ENCODE measurements around the gene ZNF519.

The ZNF519 gene

DNA sequence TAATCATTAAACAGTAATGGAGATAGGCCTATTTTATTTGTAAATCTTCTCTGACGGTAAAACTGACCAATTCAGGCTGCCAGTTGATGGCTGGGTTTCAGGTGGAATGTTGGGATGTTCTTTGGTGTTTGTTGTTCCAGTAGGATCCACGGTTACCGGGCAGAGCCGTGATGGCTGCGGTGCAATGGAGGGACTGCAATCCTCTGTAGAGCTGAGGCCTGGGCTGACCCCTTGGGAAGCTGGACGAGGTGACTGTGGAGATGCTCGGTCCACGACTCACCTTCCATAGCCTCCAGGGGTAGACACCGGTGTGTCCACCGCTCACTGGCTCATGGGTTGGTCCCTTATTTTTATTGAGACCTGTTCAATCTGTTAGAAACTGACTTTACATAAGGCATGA, 42.5 kb downstream of the ZNF519 start:
- no peaks in the 10 kb centered on the region for H3F3A ChIP-seq (ENCODE audit: control insufficient read depth, insufficient read depth)
- H3K9me2 ChIP-seq (replicated peaks; ENCODE audit: control insufficient read depth, low read length), result no peaks in the 10 kb centered on the region
- no peak overlapping the region for H3K4me2 ChIP-seq (ENCODE audit: low read length)
- H3K4me1 ChIP-seq (ENCODE audit: control insufficient read depth, low read length), result no peaks in the 10 kb centered on the region
- no peak overlapping the region for H3K27ac ChIP-seq (ENCODE audit: low read depth, low read length)
- H3K27me3 ChIP-seq (ENCODE audit: control insufficient read depth, low read length), result no peaks in the 10 kb centered on the region
- no peaks in the 10 kb centered on the region for H3K36me3 ChIP-seq (ENCODE audit: control insufficient read depth, low read length)
- H3K9me3 ChIP-seq (ENCODE audit: control insufficient read depth, insufficient read depth, low read length), result no peaks in the 10 kb centered on the region
- no peak overlapping the region for H3K4me3 ChIP-seq (ENCODE audit: low read length)
- TF ChIP-seq, protein P1, sequence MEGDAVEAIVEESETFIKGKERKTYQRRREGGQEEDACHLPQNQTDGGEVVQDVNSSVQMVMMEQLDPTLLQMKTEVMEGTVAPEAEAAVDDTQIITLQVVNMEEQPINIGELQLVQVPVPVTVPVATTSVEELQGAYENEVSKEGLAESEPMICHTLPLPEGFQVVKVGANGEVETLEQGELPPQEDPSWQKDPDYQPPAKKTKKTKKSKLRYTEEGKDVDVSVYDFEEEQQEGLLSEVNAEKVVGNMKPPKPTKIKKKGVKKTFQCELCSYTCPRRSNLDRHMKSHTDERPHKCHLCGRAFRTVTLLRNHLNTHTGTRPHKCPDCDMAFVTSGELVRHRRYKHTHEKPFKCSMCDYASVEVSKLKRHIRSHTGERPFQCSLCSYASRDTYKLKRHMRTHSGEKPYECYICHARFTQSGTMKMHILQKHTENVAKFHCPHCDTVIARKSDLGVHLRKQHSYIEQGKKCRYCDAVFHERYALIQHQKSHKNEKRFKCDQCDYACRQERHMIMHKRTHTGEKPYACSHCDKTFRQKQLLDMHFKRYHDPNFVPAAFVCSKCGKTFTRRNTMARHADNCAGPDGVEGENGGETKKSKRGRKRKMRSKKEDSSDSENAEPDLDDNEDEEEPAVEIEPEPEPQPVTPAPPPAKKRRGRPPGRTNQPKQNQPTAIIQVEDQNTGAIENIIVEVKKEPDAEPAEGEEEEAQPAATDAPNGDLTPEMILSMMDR (IDR thresholded peaks at IDR 0.05; ENCODE audit: low read depth, low read length, poor library complexity, severe bottlenecking), result no peak
- no peak for TF ChIP-seq EZH2phosphoT487 (IDR thresholded peaks at IDR 0.05; ENCODE audit: borderline replicate concordance, low read length)
- H4K20me1 ChIP-seq (ENCODE audit: control insufficient read depth, insufficient read depth, low read depth, low read length), result no peaks in the 10 kb centered on the region
- no peaks in the 10 kb centered on the region for H3K79me2 ChIP-seq (ENCODE audit: control insufficient read depth, low read length)

- H3K36me3 ChIP-seq (ENCODE audit: control insufficient read depth, low read length), result no peaks in the 10 kb centered on the region
- H4K20me1 ChIP-seq (ENCODE audit: control insufficient read depth, insufficient read depth, low read depth, low read length), result no peaks in the 10 kb centered on the region
- no peak overlapping the region for H3K4me3 ChIP-seq (ENCODE audit: low read length)
- H3K9me2 ChIP-seq (replicated peaks; ENCODE audit: control insufficient read depth, low read length), result no peaks in the 10 kb centered on the region
- no peak for TF ChIP-seq EZH2phosphoT487 (IDR thresholded peaks at IDR 0.05; ENCODE audit: borderline replicate concordance, low read length)
- TF ChIP-seq, protein P1 (IDR thresholded peaks at IDR 0.05; ENCODE audit: low read depth, low read length, poor library complexity, severe bottlenecking), result no peak
- H3K27me3 ChIP-seq (ENCODE audit: control insufficient read depth, low read length), result no peaks in the 10 kb centered on the region
- H3K79me2 ChIP-seq (ENCODE audit: control insufficient read depth, low read length), result no peaks in the 10 kb centered on the region
- H3K27ac ChIP-seq (ENCODE audit: low read depth, low read length), result no peak overlapping the region
- H3F3A ChIP-seq (ENCODE audit: control insufficient read depth, insufficient read depth), result no peaks in the 10 kb centered on the region
- no peaks in the 10 kb centered on the region for H3K4me1 ChIP-seq (ENCODE audit: control insufficient read depth, low read length)
- no peaks in the 10 kb centered on the region for H3K9me3 ChIP-seq (ENCODE audit: control insufficient read depth, insufficient read depth, low read length)
- H3K4me2 ChIP-seq (ENCODE audit: low read length), result no peak overlapping the region
These were observed 43.0 kb downstream of the ZNF519 start for GRCh38 chr18:14089191-14089590.

- Histone ChIP-seq H3K9me3 (ENCODE audit: control insufficient read depth, insufficient read depth, low read length) (no peaks in the 10 kb centered on the region), H3K4me3 (ENCODE audit: low read length) (no peak overlapping the region), H3K27ac (ENCODE audit: low read depth, low read length) (no peak overlapping the region), H3K27me3 (ENCODE audit: control insufficient read depth, low read length) (no peaks in the 10 kb centered on the region), H3K4me2 (ENCODE audit: low read length) (no peak overlapping the region), H4K20me1 (ENCODE audit: control insufficient read depth, insufficient read depth, low read depth, low read length) (no peaks in the 10 kb centered on the region), H3K79me2 (ENCODE audit: control insufficient read depth, low read length) (no peaks in the 10 kb centered on the region), H3F3A (ENCODE audit: control insufficient read depth, insufficient read depth) (no peaks in the 10 kb centered on the region), H3K4me1 (ENCODE audit: control insufficient read depth, low read length) (no peaks in the 10 kb centered on the region), H3K36me3 (ENCODE audit: control insufficient read depth, low read length) (no peaks in the 10 kb centered on the region), H3K9me2 (replicated peaks; ENCODE audit: control insufficient read depth, low read length) (no peaks in the 10 kb centered on the region)
- TF ChIP-seq EZH2phosphoT487 (IDR thresholded peaks at IDR 0.05; ENCODE audit: borderline replicate concordance, low read length), result no peak
- TF ChIP-seq, protein P1 (IDR thresholded peaks at IDR 0.05; ENCODE audit: low read depth, low read length, poor library complexity, severe bottlenecking), result peak; percentile 87
These were observed 45.6 kb downstream of the ZNF519 start for GRCh38 chr18:14086458-14087231.

Measured in DOHH2 (cell line).